Pancreas (tissue), 10 donors: ENCODE results near the gene ESPNL. TPM values are rescaled to one million over a fixed set of nuclear protein-coding genes. Genes with fewer than 3 reads are reported as not detected.

ENCODE experiments used
- ATAC-seq, 4 donors: fragments of 200-7000 bp; cut with Tn5 transposase; one replicate each; pipeline versions ENCODE4 v1.8.0 to v1.9.1; 2020; ENCODE audit warnings: mild to moderate bottlenecking in 4 of 4, moderate library complexity in 4 of 4
- DNase-seq, 6 donors: peaks; one replicate each; pipeline ENCODE4 v3.0.0-alpha.2; 2020
- FAIRE-seq: peaks from 2 replicates; lab custom pipeline; 2012; peaks lifted over from hg19 to GRCh38; lab: Jason Lieb, UNC
- H3K27ac ChIP-seq, 4 donors: fragments of 200-600 bp; sonication (generic); 1 replicate in 3 of 4; 2 replicates in 1 of 4; pipeline versions ENCODE4 v1.5.0 to v1.8.0; 2020
- H3K27me3 ChIP-seq, 4 donors: fragments of 200-600 bp; one replicate each; pipeline ENCODE4 v1.8.0; 2021
- H3K36me3 ChIP-seq, 3 donors: fragments of 200-600 bp; sonication (generic) in 1 of 3; one replicate each; pipeline versions ENCODE4 v1.5.0 to v1.8.0; 2020 to 2021
- H3K4me1 ChIP-seq, 3 donors: fragments of 200-600 bp; one replicate each; pipeline ENCODE4 v1.8.0; 2021
- H3K4me3 ChIP-seq, 4 donors: fragments of 200-600 bp; sonication (generic) in 2 of 4; one replicate each; pipeline versions ENCODE4 v1.5.0 to v1.8.0; 2020 to 2021
- H3K9me3 ChIP-seq, 4 donors: fragments of 200-600 bp; one replicate each; pipeline ENCODE4 v1.8.0; 2021
- CTCF ChIP-seq, 4 donors: fragments of 200-600 bp; sonication (generic) in 3 of 4; IDR thresholded peaks; one replicate each; pipeline versions ENCODE4 v1.5.0 to v1.8.0; 2021; ENCODE audit warnings: antibody characterized with exemption in 4 of 4
- WGBS, 2 donors: extraction: QIAGEN DNeasy Blood & Tissue Kit; methylation state at CpG; one replicate each; pipeline ENCODE4 v1.1.7; 2013; 5-methylcytosine and 5-hydroxymethylcytosine counted together
- intact Hi-C, 3 donors: fragments of 100-400 bp; cut with DNase I; formaldehyde crosslinking; loops; one replicate each; pipeline versions ENCODE4 v1.11.1 to v1.14.2; 2022
- polyA plus RNA-seq, 2 donors: library from polyadenylated mRNA; stranded (reverse); fragments of 200-250 nt; gene quantifications; one replicate each; pipeline ENCODE4 v1.2.3, GENCODE V29; 2013
- total RNA-seq, 6 donors: library from RNA; stranded (reverse); fragmentation: NEBNext Ultra II Directional in 4 of 6; extraction: Animal tissue kit (Norgen Biotek cat#: 25700) in 4 of 6; gene quantifications; one replicate each; pipeline versions ENCODE4 v1.2.1 to v1.2.4, GENCODE V29; 2021 to 2023
- donor health status: healthy with polysubstance abuse.
- donor health status: DM: no; HTN: no; CAD: no; lungs with moderate emphysema.
- donor health status: DM: no; HTN: no; CAD: no.
- donor health status: control.
- donor health status: control.
- donor health status: Bipolar disorder and iron deficiency.
- donor health status: DM: yes; HTN: yes; CAD: no.
- donor health status: DM: no; HTN: no; CAD: no.
- donor health status: DM: no; HTN: no; CAD: no.
- donor health status: DM: yes; HTN: yes; CAD: no.

The ESPNL gene
- total and polyA plus RNA-seq, 8 donors = 0.05 to 0.72 (median 0.25) TPM; not detected in 1

DNA sequence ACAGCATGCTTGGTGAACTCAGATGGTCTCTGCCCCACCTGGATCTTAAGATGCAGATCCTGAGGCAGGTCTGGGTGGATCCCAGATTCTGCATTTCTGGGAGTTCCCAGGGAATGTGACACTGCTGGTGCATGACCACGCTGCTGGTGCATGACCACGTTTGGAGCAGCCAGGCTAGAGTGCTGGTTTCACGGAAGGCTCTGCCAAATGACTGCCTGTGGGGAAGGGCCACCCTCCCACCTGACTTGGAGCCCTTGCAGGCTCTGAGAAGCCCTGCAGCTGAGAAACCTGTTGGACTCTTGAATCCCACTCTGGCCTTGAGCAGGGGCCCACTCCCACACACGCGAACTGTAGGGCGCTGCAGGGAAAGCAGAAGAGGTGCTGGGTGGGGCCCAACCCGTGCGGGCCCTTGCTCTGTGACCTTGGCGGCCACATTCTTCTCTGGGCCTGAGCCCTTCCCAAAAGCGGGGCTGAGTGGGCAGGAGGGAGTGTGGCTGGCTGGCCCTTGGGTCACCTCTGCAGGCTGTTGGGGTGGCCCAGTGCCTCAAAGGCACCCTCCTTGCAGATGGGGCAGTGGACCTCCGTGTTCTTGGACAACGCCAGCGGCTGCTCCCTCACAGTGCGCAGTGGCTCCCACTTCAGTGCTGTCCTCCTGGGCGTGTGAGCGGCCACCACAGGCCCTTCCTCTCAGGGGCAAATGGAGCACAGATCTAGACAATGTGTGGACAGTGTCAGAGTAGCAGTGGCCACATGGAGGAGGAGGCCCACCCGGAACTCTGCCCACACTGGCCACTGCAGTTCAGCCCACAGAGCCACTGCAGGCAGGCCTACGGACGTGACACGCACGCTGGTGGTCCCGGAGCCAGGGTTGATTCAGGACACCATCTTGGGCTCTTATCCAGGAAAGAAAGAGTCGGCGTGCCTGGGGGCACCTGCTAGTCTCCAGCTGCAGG is 66.5 kb downstream of the ESPNL start:
- Histone ChIP-seq H3K27ac (no peak overlapping the region), H3K4me3 (no peak overlapping the region), H3K27me3 (no peaks in the 10 kb centered on the region), H3K4me1 (peaks cover 0 to 9% (median 4%) of the 10 kb centered on the region in 3 donors), H3K36me3 (peaks cover 0 to 3% (median 0%) of the 10 kb centered on the region in 3 donors), H3K9me3 (no peaks in the 10 kb centered on the region)
- peak in 4 of 6 donors; percentile 29 to 58 (median 42) for DNase-seq
- peak in 2 of 4 donors; percentile 34 to 53 for ATAC-seq
- 70% methylated on average over 24 of the region's 24 CpGs for WGBS, 2 donors
- no peak for TF ChIP-seq CTCF (IDR thresholded peaks at IDR 0.05)
- no peak for FAIRE-seq
- intact Hi-C loops = no loop called here

DNA sequence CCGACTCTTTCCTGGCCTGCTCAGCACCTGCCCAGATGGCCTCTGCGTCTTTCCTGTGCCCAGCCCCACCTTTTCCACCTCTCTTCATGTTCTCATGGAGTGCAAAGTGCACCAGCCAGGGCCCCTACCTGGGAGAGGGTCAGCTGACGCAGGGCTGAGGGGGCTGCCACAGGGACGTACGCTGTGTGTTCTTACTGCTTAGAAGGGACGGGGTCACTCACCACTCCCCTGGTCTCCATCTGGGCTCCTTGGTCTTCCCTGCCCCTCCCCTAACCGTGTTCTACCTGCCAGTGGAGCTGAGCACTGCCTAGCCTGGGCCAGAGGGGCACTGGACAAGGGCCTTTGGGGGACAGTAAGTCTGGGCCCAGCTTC is 67.2 kb downstream of the ESPNL start:
- no peak overlapping the region for H3K4me3 ChIP-seq
- H3K9me3 ChIP-seq = no peaks in the 10 kb centered on the region
- no peaks in the 10 kb centered on the region for H3K27me3 ChIP-seq
- WGBS, 2 donors = 88 to 89% methylated on average over 7 of the region's 7 CpGs
- ATAC-seq (no peak), DNase-seq (peak in 2 of 6 donors; percentile 9 to 50), FAIRE-seq (no peak)
- TF ChIP-seq CTCF (IDR thresholded peaks at IDR 0.05) = no peak
- no peak overlapping the region for H3K27ac ChIP-seq
- peaks cover 0 to 9% (median 4%) of the 10 kb centered on the region in 3 donors for H3K4me1 ChIP-seq
- intact Hi-C loops = no loop called here
- H3K36me3 ChIP-seq = peaks cover 0 to 9% (median 0%) of the 10 kb centered on the region in 3 donors

DNA sequence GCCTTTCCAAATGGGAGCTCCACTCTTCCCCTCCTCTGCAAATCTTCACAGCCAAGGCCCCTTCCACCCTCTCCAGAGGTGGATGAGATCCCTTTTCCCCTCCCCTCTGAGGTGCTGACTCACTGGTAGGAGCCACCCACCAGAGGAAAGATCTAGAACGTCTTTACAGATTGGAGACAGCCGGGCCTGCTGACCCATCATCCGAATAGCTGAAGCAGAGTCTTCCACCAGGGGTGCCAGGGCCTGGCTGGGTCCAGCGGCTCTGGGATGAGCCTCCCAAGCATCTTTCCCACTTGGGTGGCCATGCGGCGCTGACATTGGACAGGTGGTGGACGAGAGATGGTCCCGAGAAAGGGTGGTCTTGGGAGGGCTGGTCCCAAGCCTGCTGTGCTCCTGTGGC is 67.6 kb downstream of the ESPNL start:
- FAIRE-seq = no peak
- no peaks in the 10 kb centered on the region for H3K9me3 ChIP-seq
- intact Hi-C loops = no loop called here
- DNase-seq = peak in 2 of 6 donors; percentile 14 to 43
- H3K27me3 ChIP-seq = no peaks in the 10 kb centered on the region
- H3K36me3 ChIP-seq = peaks cover 0 to 14% (median 0%) of the 10 kb centered on the region in 3 donors
- no peak overlapping the region for H3K4me3 ChIP-seq
- TF ChIP-seq CTCF (IDR thresholded peaks at IDR 0.05) = no peak
- no peak overlapping the region for H3K27ac ChIP-seq
- peaks cover 0 to 9% (median 4%) of the 10 kb centered on the region in 3 donors for H3K4me1 ChIP-seq
- ATAC-seq = no peak
- WGBS, 2 donors = 85 to 86% methylated on average over 8 of the region's 8 CpGs

DNA sequence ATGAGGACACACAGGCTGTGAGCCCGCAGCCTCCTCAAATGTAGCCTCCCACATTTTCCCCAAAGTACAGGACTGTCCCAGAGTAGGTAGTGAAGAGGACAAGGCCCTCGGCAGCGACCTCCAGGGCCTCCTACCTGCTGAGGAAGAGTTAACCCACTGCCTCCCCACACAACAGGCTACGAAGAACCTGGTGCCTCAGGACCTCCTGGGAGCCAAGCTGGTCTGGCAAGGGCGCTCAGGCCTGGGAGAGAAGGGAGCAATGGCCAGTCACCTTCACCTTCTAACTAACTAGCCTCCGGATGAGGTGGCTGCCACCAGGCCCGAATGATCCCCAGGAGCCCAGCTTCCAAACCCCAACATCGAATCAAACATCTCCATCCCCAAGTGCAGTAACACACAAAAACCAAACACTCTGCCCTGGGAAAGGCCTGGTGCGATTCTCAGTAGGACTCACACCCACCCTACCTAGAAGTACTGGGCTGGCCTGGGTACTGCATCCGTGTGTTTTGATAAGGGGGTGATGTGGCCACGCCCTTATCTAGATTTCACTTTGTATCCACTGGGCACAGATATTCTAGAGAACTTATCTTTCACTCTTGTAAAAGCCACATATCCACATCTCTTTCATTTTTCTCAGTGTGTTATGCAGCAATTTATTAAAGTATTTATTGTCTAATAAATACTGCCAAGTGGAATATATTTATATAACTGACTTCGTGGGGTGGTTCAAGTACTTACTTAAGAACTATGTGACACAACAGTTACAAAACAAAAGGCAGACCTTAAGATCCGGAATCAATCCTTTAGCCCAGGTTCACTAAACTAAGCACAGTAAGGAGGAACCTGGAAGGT is 68.3 kb downstream of the ESPNL start:
- FAIRE-seq = no peak
- H3K27ac ChIP-seq = no peak overlapping the region
- no peaks in the 10 kb centered on the region for H3K9me3 ChIP-seq
- TF ChIP-seq CTCF (IDR thresholded peaks at IDR 0.05) = no peak
- 89 to 90% methylated on average over 13 of the region's 13 CpGs for WGBS, 2 donors
- H3K4me1 ChIP-seq = peaks cover 0 to 9% (median 4%) of the 10 kb centered on the region in 3 donors
- H3K27me3 ChIP-seq = no peaks in the 10 kb centered on the region
- intact Hi-C loops = no loop called here
- peak in 2 of 6 donors; percentile 11 to 50 for DNase-seq
- no peak overlapping the region for H3K4me3 ChIP-seq
- peaks cover 0 to 19% (median 0%) of the 10 kb centered on the region in 3 donors for H3K36me3 ChIP-seq
- no peak for ATAC-seq
